ENCODE measurements around the gene ARSB. TPM values are rescaled to one million over a fixed set of nuclear protein-coding genes. Genes with fewer than 3 reads are reported as not detected.

Gene ARSB
- total and polyA plus RNA-seq, 10 of the 15 experiments (the other 5 are each of a cell fraction or from before 2014, with no cell fraction given), result 1.2 to 8.2 (median 6.1) TPM

- TF ChIP-seq NR2C1 (IDR thresholded peaks at IDR 0.05) (peak; percentile 91), MEF2B (IDR thresholded peaks at IDR 0.05; ENCODE audit: partially characterized antibody, poor library complexity, severe bottlenecking) (peak; percentile 83), RAD21 (IDR thresholded peaks at IDR 0.05; ENCODE audit: insufficient read depth, low read depth, low read length) (peak; percentile 31; the same call in 1 of the 2 replicates), HCFC1 (IDR thresholded peaks at IDR 0.05; ENCODE audit: low read length) (no peak), SIN3A (IDR thresholded peaks at IDR 0.05; ENCODE audit: low read depth, low read length) (no peak), BCL3 (IDR thresholded peaks at IDR 0.05; ENCODE audit: borderline replicate concordance, insufficient read depth, low read depth, low read length, poor library complexity, severe bottlenecking) (peak; percentile 13), PBX3 (IDR thresholded peaks at IDR 0.05; ENCODE audit: insufficient replicate concordance, low read depth, low read length) (peak; percentile 29), TCF7 (IDR thresholded peaks at IDR 0.05; ENCODE audit: borderline replicate concordance) (no peak; the same call in 1 of the 2 replicates), TBL1XR1 (IDR thresholded peaks at IDR 0.05; ENCODE audit: low read depth, low read length) (peak; percentile 48; the same call in 1 of the 2 replicates), RFX5 (IDR thresholded peaks at IDR 0.05; ENCODE audit: low read depth, low read length) (no peak), TCF12 (IDR thresholded peaks at IDR 0.05; ENCODE audit: low read depth, low read length) (peak; percentile 67; the same call in 1 of the 2 replicates), HDAC6 (IDR thresholded peaks at IDR 0.05; ENCODE audit: unreplicated experiment) (no peak), EZH2 (IDR thresholded peaks at IDR 0.05; ENCODE audit: borderline replicate concordance, control insufficient read depth, low read depth, low read length) (no peak), WRNIP1 (IDR thresholded peaks at IDR 0.05; ENCODE audit: borderline replicate concordance, low read depth, low read length) (no peak), SREBF1 (IDR thresholded peaks at IDR 0.05; ENCODE audit: low read length) (no peak), ZBED1 (IDR thresholded peaks at IDR 0.05; ENCODE audit: borderline replicate concordance) (no peak; the same call in 1 of the 2 replicates), CEBPZ (IDR thresholded peaks at IDR 0.05; ENCODE audit: low read depth, low read length) (no peak), RCOR1 (conservative IDR thresholded peaks at IDR 0.05; ENCODE audit: low read depth, low read length) (0 out of 2 replicates have a peak, but pooled peaks have one; percentile 69), KAT2A (conservative IDR thresholded peaks at IDR 0.05; ENCODE audit: control insufficient read depth, low read depth, low read length) (no peak), ZNF384 (IDR thresholded peaks at IDR 0.05; ENCODE audit: borderline replicate concordance, low read depth, low read length) (peak; percentile 47; the same call in 1 of the 2 replicates), SP1 (IDR thresholded peaks at IDR 0.05; ENCODE audit: low read depth, low read length) (peak; percentile 58), FOXM1 (IDR thresholded peaks at IDR 0.05; ENCODE audit: low read depth, low read length) (peak; percentile 95), HDGF (IDR thresholded peaks at IDR 0.05) (no peak), ZNF24 (IDR thresholded peaks at IDR 0.05) (peak; percentile 75)
- TF ChIP-seq, protein P1, sequence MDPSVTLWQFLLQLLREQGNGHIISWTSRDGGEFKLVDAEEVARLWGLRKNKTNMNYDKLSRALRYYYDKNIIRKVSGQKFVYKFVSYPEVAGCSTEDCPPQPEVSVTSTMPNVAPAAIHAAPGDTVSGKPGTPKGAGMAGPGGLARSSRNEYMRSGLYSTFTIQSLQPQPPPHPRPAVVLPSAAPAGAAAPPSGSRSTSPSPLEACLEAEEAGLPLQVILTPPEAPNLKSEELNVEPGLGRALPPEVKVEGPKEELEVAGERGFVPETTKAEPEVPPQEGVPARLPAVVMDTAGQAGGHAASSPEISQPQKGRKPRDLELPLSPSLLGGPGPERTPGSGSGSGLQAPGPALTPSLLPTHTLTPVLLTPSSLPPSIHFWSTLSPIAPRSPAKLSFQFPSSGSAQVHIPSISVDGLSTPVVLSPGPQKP (IDR thresholded peaks at IDR 0.05; ENCODE audit: low read depth, low read length), result no peak
Measured at GRCh38 chr5:78758169-78758839, 226.8 kb downstream of the ARSB start (continued).

All from GM12878 (cell line).